ENCODE measurements around the gene OXT.

The OXT gene

DNA sequence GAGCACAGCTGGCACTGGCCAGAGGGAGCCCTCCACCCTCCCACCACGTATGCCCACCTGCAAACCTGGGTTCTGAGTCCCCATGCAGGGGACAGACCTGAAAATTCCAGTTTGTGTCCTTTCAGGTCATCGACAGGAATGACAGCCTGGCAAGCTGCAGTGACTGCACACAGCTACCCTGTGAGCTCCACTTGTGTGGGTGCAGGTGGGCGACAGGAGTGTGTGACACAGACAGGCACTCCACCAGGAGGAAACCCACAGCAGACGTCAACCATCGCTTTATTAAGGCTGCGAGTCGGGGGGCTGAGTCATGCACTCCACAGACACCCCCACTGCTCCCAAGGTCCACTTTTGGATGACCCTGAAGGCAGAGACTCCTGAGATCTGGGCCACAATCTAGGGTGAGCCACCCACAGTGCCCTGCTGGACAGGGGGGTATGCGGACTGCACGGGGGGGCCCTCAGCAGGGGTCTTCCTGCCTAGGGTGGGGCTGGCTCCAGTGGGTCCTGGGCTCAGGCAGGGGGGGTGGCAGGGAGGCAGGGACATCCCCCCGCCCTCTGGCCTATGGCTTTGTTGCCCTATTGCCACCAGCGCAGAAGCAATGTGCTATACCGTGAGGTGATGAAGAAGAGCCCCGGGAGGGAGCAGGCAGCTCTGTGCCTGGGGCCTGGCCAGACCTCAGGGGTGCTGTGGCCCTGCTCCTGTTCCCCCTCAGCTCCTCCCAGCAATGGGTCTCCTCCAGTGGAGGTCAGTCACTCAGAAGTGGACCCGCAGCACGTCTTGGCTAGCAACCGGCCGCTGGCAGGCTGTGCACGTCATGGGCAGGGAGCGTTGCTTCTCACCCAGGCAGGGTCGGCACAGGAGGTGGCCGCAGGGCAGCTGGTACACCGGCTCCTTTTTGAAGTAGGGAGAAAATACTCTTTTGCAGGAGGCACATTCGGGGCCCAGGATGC lies 38.2 kb downstream of the OXT start:
- no peak for DNase-seq (ENCODE audit: low spot score)

DNA sequence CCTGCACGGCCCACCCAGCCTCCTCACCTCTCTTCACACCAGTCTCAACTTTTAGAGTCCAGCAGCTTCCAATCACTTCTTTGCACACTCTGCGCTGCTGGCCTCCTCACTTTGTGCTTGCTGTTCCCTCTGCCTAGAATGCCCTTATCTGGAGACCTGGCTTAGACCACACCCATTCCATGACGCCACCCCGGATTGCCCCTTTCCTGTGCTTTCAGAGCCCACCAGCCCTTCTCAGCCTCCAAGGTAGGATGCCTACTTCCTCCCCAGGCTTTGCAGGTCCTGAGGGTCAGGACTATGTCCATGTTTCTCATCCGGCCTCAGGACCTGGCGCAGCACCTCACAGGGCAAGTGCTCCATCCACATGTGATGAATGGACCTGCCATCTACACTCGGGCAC lies 40.1 kb downstream of the OXT start:
- no peak for DNase-seq (ENCODE audit: low spot score)

DNA sequence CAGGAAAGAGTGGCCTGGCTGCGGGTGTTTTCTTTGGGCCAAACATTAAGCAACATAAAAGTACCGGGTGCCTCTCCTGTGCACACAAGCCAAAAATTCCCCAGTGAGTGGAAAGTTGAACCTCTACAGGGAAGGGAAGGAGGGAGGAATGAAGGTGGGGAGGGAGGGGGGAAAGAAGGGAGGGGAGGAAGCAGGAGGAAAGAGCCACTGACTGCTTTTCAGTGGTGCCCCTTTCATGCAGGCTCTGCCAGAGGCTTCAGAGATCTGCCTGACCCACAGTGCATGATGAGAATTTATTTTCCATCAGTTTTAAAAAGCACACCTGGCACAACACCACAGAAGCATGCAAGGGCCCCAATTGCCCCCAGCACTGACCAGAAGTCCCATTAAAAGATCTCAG lies 40.6 kb downstream of the OXT start:
- no peak for DNase-seq (ENCODE audit: low spot score)

DNA sequence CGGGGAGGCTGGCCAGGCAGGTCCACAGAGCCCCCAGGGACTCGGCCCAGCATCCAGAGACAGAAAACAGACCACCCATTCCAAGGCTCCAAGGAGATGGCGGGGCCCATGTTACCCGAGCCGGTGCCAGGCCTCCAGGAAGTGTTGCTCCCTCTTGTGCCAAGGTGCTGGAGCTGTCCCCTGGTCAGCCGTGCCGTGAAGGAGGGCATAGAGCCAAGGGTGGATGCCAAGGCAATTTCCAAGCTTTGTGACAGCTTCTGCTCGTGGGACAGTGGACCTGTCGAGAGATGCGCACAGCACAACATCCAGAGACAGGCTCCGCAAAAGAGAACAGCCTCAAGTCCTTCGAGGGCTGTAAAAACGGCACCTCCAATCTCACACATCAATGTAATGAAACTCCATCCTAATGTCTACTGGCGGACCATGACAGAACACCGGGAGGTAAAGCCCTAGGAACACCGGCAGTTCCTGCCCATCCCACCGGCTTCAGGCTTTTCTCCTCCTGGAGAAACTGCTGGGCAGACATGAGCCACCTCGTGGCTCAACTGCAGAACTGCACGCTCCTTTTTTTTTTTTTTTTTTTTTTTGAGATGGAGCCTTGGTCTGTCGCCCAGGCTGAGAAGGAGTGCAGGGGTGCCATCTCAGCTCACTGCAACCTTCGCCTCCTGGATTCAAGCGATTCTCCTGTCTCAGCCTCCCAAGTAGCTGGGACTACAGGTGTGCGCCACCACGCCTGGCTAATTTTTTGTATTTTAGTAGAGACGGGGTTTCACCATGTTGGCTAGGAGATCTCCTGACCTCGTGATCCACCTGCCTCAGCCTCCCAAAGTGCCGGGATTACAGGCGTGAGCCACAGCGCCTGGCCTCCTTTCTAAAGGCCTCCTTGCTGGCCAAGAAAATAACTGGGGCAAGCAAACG lies 44.0 kb downstream of the OXT start:
- peak; percentile 91 for DNase-seq (ENCODE audit: low spot score)

DNA sequence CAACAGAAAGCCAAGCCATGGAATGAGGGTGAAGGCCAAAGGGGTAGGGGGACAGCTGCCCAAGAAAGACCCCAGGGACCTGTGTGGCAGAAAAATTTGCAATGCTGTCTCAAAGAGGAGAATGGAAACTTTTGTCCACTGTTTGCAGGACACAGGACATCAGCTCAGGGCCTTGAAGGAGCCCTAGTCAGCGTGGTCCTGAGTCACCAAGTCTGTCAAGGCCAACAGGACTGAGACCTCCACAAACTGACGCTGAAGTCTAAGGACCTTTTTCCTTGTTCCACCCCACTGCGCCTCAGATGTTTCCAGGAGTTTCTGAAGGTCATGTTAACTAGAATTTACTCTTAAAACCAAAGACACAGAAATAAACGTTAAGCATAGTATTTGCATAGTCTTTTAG lies 44.9 kb downstream of the OXT start:
- DNase-seq (ENCODE audit: low spot score) = no peak

DNA sequence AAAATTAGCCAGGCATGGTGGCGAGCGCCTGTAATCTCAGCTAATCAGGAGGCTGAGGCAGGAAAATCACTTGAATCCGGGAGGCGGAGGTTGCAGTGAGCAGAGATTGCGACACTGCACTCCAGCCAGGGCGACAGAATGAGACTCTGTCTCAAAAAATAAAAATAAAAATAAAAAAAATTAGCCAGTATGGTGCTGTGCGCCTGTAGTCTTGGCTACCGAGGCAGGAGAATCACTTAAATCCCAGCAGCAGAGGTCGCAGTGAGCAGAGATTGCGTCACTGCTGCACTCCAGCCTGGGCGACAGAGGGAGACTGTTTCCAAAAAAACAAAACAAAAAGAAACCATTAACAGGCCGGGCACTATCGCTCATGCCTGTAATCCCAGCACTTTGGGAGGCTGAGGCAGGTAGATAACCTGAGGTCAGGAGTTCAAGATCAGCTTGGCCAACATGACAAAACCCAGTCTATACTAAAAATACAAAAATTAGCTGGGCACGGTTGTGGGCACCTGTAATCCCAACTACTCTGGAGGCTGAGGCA lies 46.5 kb downstream of the OXT start:
- peak; percentile 65 for DNase-seq (ENCODE audit: low spot score)

DNA sequence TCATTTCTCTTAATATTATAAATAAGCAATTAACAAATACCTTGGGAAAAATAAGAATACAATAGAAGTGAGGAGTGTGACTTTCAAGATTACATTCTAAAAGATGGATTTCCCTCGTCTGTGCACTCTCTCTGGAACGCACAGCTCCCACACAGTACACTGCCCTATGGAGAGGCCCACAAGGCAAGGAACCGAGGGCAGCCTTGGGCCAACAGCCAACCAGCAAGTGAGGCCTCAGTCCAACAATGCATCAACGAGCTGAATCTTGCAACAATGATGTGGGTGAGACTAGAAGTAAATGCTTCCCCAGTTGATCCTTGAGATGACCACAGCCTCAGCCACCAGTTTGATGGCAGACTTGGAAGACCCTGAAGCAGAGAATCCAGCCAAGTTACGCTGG lies 47.6 kb downstream of the OXT start:
- no peak for DNase-seq (ENCODE audit: low spot score)

DNA sequence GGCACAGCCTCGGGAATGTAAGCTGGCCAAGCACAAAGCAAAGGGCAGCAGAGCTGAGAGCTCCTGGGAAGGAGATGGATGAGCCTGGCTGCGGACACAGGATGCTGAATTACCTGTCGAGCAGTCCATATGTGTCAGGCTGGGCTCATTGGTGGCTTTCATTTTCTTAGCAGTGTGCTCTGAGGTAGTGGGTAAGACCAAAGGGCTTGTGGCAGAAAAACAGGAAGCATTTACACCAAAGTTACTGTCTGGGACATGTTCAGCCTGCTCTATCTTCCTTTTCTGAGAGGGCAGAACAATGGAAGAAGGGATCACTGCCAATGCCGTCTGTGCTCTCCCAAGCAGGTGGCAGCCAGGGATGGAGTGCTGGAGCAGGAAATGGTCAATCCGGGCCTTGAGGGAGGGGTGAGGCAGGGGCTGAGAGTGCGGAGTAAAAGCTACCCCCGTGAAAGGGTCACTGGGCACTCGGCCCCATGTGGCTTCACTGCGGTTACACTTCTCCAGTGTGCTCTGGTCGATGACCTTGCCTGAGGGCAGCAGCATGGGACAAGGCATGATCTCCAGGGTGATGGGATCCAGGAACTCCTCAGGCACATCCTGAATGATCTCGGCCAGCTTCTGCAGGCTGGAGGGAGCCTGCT lies 50.0 kb downstream of the OXT start:
- no peak for DNase-seq (ENCODE audit: low spot score)
